ENCODE measurements around the gene FGF6.
"Not testable (repeated sequence)": the region's sequence is repeated elsewhere in the genome, so short reads cannot be mapped to it uniquely, and the experiment has no call there.

The FGF6 gene

GRCh38 chr12:4424422-4424821 lies 21.2 kb downstream of the FGF6 start:
- Mint-ChIP-seq H3K27me3 (peaks cover 18% of the 10 kb centered on the region), H3K4me1 (no peaks in the 10 kb centered on the region), H3K36me3 (ENCODE audit: insufficient read depth) (no peaks in the 10 kb centered on the region), H3K27ac (ENCODE audit: low read depth) (no peak overlapping the region), H3K9me3 (no peaks in the 10 kb centered on the region), H3K4me3 (no peak overlapping the region)
- DNase-seq (ENCODE audit: low spot score in 2 of 2) (no peak), ATAC-seq (replicated peaks; ENCODE audit: extremely low read depth, poor library complexity, severe bottlenecking) (no peak)

DNA sequence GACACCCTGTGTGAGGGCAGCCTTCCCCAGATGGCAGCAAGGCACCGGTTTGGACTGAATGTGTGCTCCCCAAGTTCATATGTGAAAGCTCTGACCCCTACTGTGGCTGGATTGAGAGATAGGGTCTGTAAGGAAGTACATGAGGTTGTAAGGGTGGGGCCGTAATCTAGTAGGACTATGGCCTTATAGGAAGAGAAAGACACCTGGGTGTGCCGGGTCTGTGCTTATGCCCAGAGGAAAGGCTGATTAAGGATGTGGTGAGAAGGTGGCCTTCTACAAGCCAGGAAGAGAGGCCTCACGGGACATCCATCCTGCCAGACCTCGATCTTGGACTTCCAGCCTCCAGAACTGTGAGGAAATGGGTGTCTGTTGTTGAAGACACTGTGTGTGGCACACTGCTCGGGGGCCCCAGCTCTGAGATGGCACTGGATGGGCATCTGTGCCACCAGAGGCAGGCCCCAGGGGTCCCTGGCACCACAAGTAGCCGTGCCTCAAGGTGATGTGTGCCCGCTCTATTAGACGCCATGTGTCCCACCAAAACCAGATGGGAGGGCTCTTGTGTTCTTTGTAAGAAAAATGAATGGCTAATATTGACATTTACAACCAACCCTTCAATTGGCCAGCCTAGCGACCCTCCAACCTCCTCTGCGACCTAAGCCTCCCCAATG lies 22.0 kb downstream of the FGF6 start:
- H3K27me3 Mint-ChIP-seq = peaks cover 18% of the 10 kb centered on the region
- no peaks in the 10 kb centered on the region for H3K4me1 Mint-ChIP-seq
- ATAC-seq (replicated peaks; ENCODE audit: extremely low read depth, poor library complexity, severe bottlenecking) (no peak), DNase-seq (ENCODE audit: low spot score in 2 of 2) (no peak)
- H3K27ac Mint-ChIP-seq (ENCODE audit: low read depth) = no peak overlapping the region
- no peak overlapping the region for H3K4me3 Mint-ChIP-seq
- no peaks in the 10 kb centered on the region for H3K9me3 Mint-ChIP-seq
- H3K36me3 Mint-ChIP-seq (ENCODE audit: insufficient read depth) = no peaks in the 10 kb centered on the region

DNA sequence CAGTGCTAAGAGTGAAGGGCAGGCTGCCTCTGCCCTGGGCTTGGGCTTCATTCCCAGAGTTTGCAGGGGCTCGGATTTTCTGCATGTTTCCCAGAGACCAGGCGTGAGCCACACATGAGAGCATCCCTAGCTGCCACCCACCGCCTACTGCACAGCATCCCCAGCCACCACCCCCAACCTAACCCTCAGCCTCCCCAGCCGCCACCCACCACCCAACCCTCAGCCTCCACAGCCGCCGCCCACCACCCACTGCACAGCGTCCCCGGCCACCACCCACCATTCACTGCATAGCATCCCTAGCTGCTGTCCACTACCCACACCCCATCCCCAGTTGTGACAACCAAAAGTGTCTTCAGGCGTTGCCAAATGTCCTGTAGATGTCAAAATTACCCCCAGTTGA lies 22.6 kb downstream of the FGF6 start:
- no peaks in the 10 kb centered on the region for H3K36me3 Mint-ChIP-seq (ENCODE audit: insufficient read depth)
- no peak for DNase-seq (ENCODE audit: low spot score in 2 of 2)
- no peak for ATAC-seq (replicated peaks; ENCODE audit: extremely low read depth, poor library complexity, severe bottlenecking)
- H3K4me3 Mint-ChIP-seq = no peak overlapping the region
- H3K27ac Mint-ChIP-seq (ENCODE audit: low read depth) = no peak overlapping the region
- H3K27me3 Mint-ChIP-seq = peaks cover 15% of the 10 kb centered on the region
- no peaks in the 10 kb centered on the region for H3K4me1 Mint-ChIP-seq
- no peaks in the 10 kb centered on the region for H3K9me3 Mint-ChIP-seq

GRCh38 chr12:4421590-4422031 lies 24.0 kb downstream of the FGF6 start:
- ATAC-seq (replicated peaks; ENCODE audit: extremely low read depth, poor library complexity, severe bottlenecking) = no peak
- Mint-ChIP-seq H3K4me3 (no peak overlapping the region), H3K36me3 (ENCODE audit: insufficient read depth) (no peaks in the 10 kb centered on the region), H3K4me1 (no peaks in the 10 kb centered on the region), H3K27ac (ENCODE audit: low read depth) (no peak overlapping the region), H3K27me3 (peaks cover 28% of the 10 kb centered on the region), H3K9me3 (no peaks in the 10 kb centered on the region)
- no peak for DNase-seq (ENCODE audit: low spot score in 2 of 2)

DNA sequence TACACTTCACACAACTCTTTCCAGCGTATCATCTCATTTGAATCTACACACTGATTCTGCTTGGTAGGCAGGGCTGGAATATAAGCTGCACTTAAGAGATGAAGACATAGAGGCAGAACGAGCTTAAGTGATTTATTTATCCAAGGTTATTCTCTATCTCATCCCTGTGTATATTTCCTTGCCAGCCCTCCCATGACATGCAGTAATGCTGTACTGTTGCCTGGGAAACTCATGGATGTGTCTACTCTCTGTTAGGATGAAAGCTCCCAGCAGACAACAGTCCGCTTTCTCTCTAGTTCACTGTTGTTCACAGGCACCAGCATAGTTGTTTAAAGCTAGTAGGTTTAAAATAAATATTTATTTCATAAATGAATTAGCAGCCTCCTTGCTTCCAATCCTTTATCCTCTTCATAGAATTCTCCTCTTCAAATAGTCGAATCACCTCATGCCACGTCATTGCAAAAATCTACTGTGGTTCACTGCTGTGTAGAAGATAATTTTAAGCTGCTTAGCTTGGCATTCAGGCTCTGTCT lies 25.4 kb downstream of the FGF6 start:
- no peaks in the 10 kb centered on the region for H3K4me1 Mint-ChIP-seq
- ATAC-seq (replicated peaks; ENCODE audit: extremely low read depth, poor library complexity, severe bottlenecking) (no peak), DNase-seq (ENCODE audit: low spot score in 2 of 2) (no peak)
- no peaks in the 10 kb centered on the region for H3K36me3 Mint-ChIP-seq (ENCODE audit: insufficient read depth)
- H3K4me3 Mint-ChIP-seq = no peak overlapping the region
- H3K27me3 Mint-ChIP-seq = peaks cover 42% of the 10 kb centered on the region
- H3K9me3 Mint-ChIP-seq = no peaks in the 10 kb centered on the region
- H3K27ac Mint-ChIP-seq (ENCODE audit: low read depth) = no peak overlapping the region

- ATAC-seq (replicated peaks; ENCODE audit: extremely low read depth, poor library complexity, severe bottlenecking) = no peak
- no peak for DNase-seq (ENCODE audit: low spot score in 2 of 2)
- H3K4me1 Mint-ChIP-seq = no peaks in the 10 kb centered on the region
- H3K27ac Mint-ChIP-seq (ENCODE audit: low read depth) = no peak overlapping the region
- H3K4me3 Mint-ChIP-seq = no peak overlapping the region
- H3K36me3 Mint-ChIP-seq (ENCODE audit: insufficient read depth) = no peaks in the 10 kb centered on the region
- peaks cover 55% of the 10 kb centered on the region for H3K27me3 Mint-ChIP-seq
- H3K9me3 Mint-ChIP-seq = no peaks in the 10 kb centered on the region
Measured at GRCh38 chr12:4418913-4419312, 26.7 kb downstream of the FGF6 start.

DNA sequence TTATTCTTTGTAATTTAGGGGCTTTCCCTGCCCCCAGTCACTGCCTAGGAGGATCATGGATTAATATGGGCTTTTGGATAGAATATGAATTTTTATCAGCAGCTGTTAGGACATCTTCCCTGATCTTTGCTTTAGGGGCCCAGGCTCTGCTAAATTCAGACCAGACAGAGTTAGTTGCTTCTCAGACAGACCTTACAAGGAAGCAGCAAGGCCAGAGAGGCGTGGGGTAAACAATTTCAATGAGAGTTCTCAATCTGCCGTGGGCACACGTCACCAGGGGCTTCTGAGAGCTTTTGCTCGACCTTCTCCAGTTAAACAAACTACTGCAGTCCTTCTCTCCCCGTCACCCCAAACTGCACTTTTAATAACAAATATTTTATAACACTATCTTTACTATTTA lies 27.7 kb downstream of the FGF6 start:
- DNase-seq (ENCODE audit: low spot score in 2 of 2) (no peak), ATAC-seq (replicated peaks; ENCODE audit: extremely low read depth, poor library complexity, severe bottlenecking) (no peak)
- Mint-ChIP-seq H3K27me3 (peaks cover 64% of the 10 kb centered on the region), H3K4me1 (no peaks in the 10 kb centered on the region), H3K27ac (ENCODE audit: low read depth) (no peak overlapping the region), H3K36me3 (ENCODE audit: insufficient read depth) (no peaks in the 10 kb centered on the region), H3K9me3 (no peaks in the 10 kb centered on the region), H3K4me3 (no peak overlapping the region)

- no peaks in the 10 kb centered on the region for H3K36me3 Mint-ChIP-seq (ENCODE audit: insufficient read depth)
- peaks cover 65% of the 10 kb centered on the region for H3K27me3 Mint-ChIP-seq
- H3K27ac Mint-ChIP-seq (ENCODE audit: low read depth) = no peak overlapping the region
- DNase-seq (ENCODE audit: low spot score in 2 of 2) (no peak), ATAC-seq (replicated peaks; ENCODE audit: extremely low read depth, poor library complexity, severe bottlenecking) (no peak)
- no peak overlapping the region for H3K4me3 Mint-ChIP-seq
- no peaks in the 10 kb centered on the region for H3K9me3 Mint-ChIP-seq
- no peaks in the 10 kb centered on the region for H3K4me1 Mint-ChIP-seq
Measured at GRCh38 chr12:4417455-4417854, 28.2 kb downstream of the FGF6 start.

DNA sequence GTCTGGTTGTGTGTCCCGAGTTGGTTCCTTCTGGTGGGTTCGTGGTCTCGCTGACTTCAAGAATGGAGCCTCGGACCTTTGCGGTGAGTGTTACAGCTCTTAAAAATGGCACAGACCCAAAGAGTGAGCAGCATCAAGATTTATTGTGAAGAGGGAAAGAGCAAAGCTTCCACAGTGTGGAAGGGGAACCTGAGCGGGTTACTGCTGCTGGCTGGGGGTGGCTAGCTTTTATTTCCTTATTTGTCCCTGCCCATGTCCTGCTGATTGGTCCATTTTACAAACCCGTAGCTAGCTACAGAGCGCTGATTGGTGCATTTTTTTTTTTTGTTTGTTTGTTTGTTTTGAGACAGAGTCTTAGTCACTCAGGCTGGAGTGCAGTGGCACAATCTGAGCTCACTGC lies 29.3 kb downstream of the FGF6 start:
- ATAC-seq (replicated peaks; ENCODE audit: extremely low read depth, poor library complexity, severe bottlenecking) = no peak
- Mint-ChIP-seq H3K4me3 (no peak overlapping the region), H3K4me1 (no peaks in the 10 kb centered on the region), H3K27ac (ENCODE audit: low read depth) (no peak overlapping the region), H3K9me3 (no peaks in the 10 kb centered on the region), H3K27me3 (peaks cover 77% of the 10 kb centered on the region), H3K36me3 (ENCODE audit: insufficient read depth) (no peaks in the 10 kb centered on the region)
- DNase-seq (ENCODE audit: low spot score in 2 of 2) = no peak

DNA sequence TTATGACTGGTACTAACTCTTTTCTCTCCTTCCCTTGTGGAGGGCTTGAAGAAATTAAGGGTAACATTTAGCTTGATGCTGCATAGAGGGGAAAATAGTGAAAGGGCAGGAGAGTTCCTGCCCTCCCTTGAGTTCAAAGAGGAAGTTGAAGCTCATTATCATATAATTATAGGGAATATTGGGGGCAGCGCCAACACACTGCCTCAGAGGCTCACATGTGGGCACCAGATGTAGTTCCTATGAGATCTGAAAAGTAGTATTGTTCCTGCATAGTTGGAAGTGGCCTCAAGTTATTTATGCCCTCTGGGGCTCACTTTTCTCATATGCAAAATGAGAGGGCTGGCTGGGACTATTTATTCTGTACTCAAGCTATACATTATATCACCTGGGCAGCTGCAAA lies 33.1 kb downstream of the FGF6 start:
- no peak overlapping the region for H3K4me3 Mint-ChIP-seq
- no peaks in the 10 kb centered on the region for H3K9me3 Mint-ChIP-seq
- H3K27ac Mint-ChIP-seq (ENCODE audit: low read depth) = no peak overlapping the region
- no peak for DNase-seq (ENCODE audit: low spot score in 2 of 2)
- ATAC-seq (replicated peaks; ENCODE audit: extremely low read depth, poor library complexity, severe bottlenecking) = no peak
- H3K27me3 Mint-ChIP-seq = peaks cover 68% of the 10 kb centered on the region
- no peaks in the 10 kb centered on the region for H3K4me1 Mint-ChIP-seq
- H3K36me3 Mint-ChIP-seq (ENCODE audit: insufficient read depth) = no peaks in the 10 kb centered on the region

DNA sequence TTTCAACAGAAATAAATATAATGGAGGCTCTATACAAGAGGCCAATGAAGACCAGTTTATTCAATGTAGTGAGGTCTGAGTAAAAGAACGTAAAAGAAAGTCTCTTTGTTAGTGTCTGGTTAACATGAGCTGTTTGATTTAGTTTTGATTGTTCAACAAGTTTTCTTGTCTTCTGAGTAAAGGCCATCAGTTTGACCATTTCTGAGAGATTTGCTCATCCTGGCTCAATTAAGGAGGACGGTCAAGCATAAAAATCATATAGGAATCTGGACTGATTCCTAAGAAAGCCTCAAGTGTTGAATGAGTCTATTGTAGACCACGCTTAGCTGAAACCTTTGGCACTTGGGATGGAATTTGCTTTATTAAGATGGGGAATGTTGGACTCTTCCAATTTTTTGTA lies 33.6 kb downstream of the FGF6 start:
- Mint-ChIP-seq H3K4me1 (no peaks in the 10 kb centered on the region), H3K9me3 (no peaks in the 10 kb centered on the region), H3K27ac (ENCODE audit: low read depth) (no peak overlapping the region), H3K36me3 (ENCODE audit: insufficient read depth) (no peaks in the 10 kb centered on the region), H3K4me3 (no peak overlapping the region), H3K27me3 (peaks cover 64% of the 10 kb centered on the region)
- ATAC-seq (replicated peaks; ENCODE audit: extremely low read depth, poor library complexity, severe bottlenecking) = no peak
- no peak for DNase-seq (ENCODE audit: low spot score in 2 of 2)

GRCh38 chr12:4407136-4407535 lies 38.5 kb downstream of the FGF6 start:
- ATAC-seq (replicated peaks; ENCODE audit: extremely low read depth, poor library complexity, severe bottlenecking) = no peak
- H3K4me3 Mint-ChIP-seq = no peak overlapping the region
- no peak overlapping the region for H3K27ac Mint-ChIP-seq (ENCODE audit: low read depth)
- no peaks in the 10 kb centered on the region for H3K9me3 Mint-ChIP-seq
- H3K27me3 Mint-ChIP-seq = peaks cover 38% of the 10 kb centered on the region
- DNase-seq (ENCODE audit: low spot score in 2 of 2) = no peak
- H3K36me3 Mint-ChIP-seq (ENCODE audit: insufficient read depth) = no peaks in the 10 kb centered on the region
- no peaks in the 10 kb centered on the region for H3K4me1 Mint-ChIP-seq

DNA sequence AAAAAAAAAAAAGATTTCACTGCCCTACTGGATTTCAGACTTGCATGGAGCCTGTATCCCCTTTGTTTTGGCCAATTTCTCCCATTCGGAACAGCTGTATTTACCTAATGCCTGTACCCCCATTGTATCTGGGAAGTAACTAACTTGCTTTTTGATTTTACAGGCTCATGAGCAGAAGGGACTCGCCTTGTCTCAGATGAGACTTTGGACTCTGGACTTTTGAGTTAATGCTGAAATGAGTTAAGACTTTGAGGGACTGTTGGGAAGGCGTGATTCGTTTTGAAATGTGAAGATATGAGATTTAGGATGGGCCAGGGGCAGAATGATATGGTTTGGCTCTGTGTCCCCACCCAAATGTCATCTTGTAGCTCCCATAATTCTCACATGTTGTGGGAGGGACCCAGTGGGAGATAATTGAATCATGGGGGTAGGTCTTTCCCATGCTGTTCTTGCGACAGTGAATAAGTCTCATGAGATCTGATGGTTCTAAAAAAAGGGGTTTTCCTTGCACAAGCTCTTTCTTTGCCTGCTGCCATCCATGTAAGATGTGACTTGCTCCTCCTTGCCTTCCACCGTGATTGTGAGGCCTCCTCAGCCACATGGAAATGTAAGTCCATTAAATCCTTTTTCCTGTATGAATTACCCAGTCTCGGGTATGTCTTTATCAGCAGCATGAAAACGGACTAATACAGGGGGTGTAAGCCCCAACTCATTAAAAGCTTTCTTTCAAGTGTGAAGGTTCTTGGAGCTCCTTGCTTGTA lies 40.6 kb downstream of the FGF6 start:
- DNase-seq (ENCODE audit: low spot score in 2 of 2); H3K9me3 Mint-ChIP-seq; H3K27ac Mint-ChIP-seq (ENCODE audit: low read depth); H3K4me1 Mint-ChIP-seq; H3K36me3 Mint-ChIP-seq (ENCODE audit: insufficient read depth); ATAC-seq (replicated peaks; ENCODE audit: extremely low read depth, poor library complexity, severe bottlenecking); H3K4me3 Mint-ChIP-seq: not testable (repeated sequence)
- H3K27me3 Mint-ChIP-seq = peaks cover 40% of the 10 kb centered on the region

Data from central memory CD8-positive, alpha-beta T cell (primary cell).